Activated CD4-positive, alpha-beta T cell treated with anti-CD3 and anti-CD28 coated beads for 1 hour (primary cell): ENCODE measurements around the gene CD300A.

Source experiments
- DNase-seq: peaks from one replicate; pipeline ENCODE4 v3.0.0-alpha.2; 2020

Gene CD300A

DNA sequence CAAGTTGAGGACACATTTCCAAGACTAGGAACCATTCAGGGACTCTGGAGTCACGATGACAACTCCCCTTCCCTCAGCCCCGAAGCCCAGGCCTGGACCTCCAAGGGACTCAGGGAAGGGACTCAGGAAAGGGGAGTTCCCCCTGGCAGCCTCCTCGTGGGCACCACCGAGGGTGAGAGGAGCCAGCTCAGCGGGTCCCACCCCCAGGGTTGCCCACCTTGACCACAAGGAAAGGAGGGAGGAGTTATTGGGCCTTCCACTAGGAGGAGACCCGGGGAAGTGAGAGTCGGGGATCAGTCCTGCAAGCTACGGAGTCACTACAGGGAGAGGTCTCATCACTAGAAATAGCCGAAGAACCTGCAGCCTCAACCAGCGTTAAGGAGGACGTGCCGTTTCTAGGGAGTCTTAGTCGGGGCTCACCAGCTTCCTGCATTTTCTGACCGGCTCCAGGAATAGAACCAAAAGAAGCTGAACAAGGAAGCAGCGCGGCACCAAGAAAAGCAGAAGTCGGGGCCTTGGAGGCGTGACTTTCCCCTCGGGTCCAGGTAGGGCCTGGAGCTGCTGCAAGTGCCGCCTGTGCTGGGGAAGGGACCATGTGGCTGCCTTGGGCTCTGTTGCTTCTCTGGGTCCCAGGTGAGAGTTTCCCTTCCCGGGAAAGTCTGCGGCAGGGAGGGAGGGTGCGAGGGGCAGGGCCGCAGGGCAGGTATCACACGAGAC lies at the start of gene CD300A:
CD300A (plus strand) TSS at position 524 of the 717 bp plus-strand sequence; CDS start at position 594, 70 bp downstream.
- DNase-seq, result no peak

DNA sequence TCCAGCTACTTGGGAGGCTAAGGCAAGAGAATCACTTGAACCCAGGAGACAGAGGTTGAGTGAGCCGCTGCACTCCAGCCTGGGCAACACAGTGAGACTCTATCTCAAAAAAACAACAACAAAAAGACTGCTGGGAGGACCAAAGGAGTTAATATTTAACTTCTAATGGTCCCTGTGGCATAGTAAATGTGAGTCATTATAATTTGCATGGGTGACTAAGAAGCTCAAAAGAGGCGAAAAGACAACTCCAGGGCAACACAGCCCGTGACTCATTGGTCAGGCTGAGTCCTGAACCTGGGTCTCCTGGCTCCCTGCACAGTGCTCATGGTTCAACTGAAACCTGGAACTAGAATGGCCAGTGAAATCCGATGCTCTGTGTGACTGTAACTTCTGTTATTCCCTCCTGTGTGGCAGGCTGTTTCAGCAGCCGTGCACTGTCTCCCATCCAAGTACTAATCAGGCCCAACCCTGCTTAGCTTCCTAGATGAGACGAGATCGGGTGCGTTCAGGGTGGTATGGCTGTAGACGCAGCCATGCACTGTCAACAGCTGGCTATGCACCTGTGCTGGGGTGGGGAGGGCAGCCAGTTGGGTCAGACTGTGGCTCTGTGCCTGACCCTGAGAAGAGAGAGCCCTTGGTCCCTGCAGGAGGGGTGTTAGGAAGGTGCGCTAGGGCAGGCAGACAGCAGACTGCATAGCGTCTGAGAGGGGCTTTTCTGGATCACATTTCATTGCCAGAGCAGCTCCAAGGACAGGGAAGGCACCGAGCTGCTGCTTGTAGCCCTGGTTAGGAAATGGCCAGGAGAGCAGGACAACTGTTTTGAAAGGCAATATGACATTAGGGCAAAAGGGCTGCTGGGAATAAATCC lies 49.0 kb upstream of the CD300A start:
- DNase-seq, result no peak

DNA sequence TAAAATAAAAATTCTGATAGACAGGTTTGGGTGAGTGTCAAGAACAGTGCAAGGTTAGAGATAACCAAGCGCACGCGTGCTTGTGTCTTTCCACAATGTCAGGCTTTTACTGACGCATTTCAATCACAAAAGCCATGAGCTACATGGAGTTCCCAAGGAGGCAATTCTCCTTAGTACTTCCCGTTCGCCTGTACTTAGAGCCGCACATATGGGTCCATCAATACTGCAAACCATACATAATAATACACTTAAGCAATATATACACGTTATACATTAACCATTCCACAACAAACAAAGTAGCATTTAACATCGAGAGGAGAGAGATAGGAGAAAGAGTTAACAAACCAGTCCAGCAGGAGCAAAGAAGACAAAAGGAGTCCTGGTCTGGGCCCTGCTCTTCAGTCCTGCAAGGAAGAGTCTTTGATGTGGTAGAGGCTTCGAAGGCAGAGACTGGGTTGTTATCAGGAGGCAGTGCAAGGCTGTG lies 46.5 kb upstream of the CD300A start:
- no peak for DNase-seq

DNA sequence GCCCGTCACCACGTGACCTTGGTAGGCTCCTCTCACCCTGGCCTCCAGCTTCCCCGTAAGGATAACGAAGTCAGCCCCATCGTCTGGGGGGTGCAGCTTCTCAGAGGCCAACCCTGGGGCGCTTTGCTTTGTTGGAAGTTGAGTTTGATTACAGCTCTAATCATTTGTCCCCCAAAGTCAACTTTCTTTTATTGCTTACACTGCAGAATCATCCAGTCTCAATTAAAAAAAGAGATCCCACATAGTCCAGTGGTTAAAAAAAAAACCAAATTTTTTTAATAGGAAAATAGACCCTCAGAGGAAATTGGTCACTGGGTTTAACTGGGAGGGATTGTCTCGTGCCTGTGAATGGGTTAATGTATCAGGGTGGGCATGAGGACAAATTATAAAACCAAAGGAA lies 42.3 kb upstream of the CD300A start:
- no peak for DNase-seq

DNA sequence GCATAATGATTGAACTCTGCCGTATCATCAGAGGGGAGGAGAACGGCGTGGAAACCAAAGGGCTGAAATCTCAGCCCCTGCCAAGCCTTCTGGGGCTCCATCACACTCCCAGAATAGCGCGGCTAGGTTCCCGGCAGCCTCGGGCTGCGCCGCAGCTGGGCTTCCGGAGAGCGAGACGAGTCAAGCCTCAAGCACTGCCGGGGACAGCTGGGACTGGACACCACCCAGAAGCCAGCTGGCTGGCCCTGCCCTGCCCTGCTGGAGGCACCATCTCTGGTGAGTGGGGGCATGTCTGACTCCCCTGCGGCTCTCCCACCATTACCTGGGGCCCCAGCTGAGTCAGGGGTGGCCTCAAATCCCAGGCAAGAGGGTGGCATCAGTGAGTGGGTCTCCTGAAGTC lies 41.8 kb upstream of the CD300A start:
- no peak for DNase-seq

DNA sequence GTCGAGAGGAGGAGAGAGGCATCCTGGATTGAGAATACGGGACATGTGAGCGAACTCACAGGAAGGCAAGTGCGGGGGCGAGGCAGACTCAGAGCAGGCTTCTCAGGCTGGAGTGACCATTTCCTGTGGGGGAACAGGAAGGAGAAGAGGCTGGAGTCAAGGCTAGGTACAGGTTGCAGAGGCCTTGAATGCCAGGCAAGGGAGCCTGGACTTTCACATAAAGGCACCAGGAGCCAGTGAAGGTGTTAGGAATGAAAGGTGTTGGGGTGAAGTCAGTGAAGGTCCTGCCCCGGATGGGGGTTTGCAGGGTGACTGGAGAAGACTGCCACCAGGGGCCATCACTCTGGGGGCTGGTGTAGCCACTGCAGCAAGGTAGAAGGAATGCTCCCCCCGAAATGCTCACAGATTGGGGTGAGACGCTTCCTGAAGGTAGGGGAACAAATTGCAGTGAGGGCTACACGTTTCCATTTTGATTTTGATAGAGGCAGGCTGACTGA lies 39.8 kb upstream of the CD300A start:
- DNase-seq, result no peak

DNA sequence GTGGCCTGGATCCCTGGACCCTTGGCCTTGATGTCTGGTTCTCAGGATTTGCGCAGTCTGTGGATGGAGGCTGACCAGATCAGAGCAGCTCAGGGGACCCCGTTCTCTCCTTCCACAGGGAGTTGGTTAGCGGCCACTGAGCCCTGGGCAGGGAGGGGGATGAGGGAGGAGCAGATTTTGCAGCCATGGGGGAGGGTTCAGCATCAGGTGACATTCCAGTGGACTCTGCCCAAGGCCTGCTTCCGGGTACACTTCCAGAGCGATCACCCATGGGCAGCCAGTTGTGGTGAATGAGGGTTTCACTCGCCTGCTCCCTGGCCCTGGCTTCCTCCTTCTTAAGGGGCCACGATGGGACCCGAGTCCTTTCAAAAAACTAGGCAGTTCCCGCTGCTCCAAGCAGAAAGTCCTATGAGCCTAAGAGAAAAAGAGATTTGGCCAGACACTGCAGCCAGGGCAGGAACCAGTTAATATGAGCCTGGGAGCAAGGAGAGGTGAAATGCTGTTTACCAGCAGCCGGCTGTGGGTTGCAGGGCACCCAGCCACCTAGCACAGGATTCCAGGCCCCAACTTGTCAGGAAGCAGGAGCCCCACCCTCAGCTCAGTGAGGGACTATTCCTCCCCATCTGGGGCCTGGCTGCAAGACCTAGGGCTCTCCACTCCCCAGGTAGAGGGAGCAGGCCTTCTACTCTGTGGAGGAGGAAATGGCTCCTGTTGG lies 39.2 kb upstream of the CD300A start:
- no peak for DNase-seq

DNA sequence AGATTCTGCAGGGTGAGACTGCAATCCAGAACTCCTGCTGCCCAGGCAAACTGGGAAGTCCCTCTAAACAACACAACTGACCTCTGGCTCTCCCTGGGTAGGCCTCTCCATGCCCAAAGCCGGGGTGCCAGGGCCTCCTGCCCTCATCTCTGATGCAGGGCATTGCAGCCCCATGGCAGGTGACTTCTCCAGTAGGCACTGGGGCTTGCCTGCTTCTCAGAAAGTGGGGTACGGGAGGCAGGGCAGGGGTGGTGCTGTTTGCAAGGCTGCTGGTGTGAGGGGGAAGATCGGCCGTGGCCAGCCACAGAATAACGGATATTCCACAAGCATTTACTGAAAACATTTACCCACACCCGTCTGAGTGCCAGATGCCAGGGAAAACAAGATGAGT lies 38.7 kb upstream of the CD300A start:
- no peak for DNase-seq

DNA sequence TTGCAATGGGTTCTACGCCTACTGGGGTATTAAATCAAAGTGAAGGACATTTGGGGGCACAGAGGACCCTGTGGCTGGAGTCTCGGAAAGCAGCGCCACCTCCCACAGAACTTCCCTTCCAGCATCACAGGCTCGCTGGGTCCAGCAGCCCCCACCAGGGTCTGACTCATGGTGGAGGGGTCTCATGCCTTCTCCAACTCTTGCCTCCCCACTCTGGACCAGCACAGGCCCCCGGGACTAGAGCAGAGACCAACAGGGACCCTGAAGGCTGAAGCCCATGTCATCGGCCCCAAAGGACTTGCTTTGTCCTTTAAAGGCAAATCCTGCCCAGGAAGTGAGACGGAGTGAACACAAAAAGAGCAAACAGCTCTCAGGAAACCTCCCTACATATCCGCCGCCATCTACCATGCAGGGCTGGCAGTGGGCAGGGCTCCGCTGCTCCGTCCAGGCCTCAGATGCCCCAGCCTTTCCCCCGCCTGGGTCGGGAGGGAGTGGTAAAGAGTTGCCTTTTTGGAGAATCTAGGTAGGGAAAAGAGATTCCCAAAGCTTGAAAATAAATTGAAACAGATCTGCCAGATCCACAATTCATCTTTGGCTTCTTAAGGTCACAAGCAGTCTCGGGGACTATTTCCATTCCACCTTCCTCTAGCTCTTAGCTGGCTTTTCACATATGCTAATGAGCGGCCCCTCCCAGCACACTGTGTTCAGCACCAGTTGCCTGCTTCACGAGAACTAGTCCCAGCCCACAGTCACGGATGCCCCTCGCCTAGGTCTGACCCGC lies 36.6 kb upstream of the CD300A start:
- DNase-seq, result no peak

DNA sequence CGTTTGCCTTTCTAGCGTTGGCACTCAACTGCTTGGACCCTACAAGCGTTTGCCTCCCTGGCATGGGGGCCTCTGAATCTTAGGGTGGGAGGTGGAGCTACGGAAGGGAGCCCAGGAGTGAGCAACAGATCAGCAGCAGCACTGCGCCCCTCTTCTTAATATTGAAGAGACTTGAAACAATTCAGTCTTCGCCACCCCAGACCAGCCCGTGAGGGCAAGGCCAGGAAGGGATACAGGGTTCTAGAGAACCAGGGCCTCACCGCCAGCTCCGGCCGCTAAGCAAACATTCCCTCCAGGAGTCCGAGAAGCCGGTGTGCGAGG lies 36.1 kb upstream of the CD300A start:
- no peak for DNase-seq

DNA sequence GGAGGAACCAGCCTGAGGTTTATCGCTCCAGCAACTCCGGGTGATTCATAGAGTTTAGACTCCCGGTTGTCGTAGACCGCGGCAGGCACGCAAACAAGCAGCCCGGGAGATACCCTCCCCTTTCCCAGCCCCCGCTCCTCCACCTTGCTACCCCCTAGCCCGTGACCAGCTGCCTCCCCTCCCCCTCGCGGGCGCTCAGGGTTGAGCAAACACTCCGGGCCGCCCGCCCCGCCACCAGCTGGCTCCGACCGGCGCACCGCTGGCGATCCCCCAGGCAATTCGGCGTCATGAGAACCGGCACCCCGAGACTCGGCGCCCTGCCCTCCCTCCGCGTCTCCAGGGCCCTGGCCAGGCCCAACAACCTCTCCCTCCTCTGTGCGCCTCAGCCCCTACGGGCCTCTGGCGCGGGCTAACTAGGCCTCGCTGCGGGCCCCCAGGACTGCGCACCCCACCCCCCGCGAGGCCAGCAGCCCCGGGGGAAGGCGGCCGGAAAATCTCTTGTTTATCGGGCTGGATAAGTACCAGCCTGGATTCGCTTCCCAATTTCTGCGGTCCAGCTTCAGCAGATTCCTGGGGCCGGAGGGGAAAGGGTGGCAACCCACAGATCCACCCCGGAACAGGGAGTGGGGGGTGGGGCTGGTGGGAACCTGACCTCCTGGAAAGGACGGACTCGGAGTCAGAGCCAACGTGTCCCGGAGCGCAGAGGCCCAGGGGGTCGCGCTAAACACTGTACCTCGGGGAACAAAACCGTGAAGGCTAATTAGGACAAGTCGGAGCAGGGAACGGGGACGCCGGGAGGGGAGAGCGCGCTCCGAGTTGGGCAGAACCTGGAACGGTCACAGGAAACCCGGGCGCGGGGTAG lies 35.5 kb upstream of the CD300A start:
- no peak for DNase-seq

DNA sequence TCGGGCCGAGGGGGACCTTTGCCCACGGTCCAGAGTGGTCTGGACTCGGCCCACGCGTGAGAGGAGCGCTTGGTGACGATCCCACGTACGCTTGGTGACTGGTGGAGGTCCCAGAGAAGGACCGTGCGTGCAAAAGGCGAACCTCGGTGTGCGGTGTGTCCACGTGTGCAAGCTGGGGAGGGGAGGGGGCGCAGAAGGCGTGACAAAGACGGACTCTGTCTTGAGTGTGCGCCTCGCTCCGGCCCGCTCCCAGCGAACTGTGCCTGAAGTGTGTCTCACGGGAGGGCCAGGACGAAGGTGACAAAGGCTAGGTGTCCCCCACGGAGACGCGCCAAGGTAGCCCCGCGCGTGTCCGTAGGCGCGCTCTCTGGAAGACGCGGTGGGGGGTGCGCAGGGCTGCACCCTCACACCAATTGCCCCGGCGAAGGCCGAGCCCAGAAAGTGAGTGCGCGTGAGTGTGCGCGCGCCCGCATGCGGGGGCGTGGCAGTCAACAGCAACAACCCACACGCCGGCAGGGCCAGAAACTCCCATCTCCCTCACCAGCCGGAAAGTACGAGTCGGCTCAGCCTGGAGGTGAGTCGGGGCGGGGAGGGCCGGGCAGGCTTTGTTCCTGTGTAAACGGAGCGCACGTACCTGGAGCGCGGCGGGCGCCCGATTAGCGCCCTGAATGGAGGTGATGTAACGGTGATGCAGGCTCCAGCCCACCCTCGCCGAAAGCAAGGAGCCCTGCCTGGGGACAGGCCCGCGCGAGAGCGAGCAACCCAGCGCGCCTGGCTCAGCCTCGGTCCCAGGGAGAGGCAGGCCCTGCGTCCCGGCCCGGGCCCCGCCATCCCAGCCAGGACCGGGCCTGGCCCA lies 34.6 kb upstream of the CD300A start, which contains the start of gene GPRC5C:
GPRC5C (plus strand) TSS at position 521 of the 856 bp plus-strand sequence. CDS start 7,689 bp downstream, outside the sequence.
- DNase-seq, result peak; percentile 28

DNA sequence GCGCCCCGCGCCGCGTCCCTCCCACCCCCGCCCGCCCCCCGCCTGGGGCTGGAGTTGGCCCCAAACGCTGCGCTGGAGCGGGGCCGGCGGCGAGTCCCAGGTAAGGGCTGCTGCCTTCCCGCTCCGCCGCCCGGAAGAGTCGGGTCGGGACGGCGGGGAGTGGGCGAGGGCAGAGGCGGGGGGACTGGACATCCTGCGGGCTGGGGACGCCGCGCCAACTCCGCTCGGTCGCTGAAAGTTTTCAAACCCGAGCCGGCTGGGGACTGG lies 34.1 kb upstream of the CD300A start:
- DNase-seq, result no peak

DNA sequence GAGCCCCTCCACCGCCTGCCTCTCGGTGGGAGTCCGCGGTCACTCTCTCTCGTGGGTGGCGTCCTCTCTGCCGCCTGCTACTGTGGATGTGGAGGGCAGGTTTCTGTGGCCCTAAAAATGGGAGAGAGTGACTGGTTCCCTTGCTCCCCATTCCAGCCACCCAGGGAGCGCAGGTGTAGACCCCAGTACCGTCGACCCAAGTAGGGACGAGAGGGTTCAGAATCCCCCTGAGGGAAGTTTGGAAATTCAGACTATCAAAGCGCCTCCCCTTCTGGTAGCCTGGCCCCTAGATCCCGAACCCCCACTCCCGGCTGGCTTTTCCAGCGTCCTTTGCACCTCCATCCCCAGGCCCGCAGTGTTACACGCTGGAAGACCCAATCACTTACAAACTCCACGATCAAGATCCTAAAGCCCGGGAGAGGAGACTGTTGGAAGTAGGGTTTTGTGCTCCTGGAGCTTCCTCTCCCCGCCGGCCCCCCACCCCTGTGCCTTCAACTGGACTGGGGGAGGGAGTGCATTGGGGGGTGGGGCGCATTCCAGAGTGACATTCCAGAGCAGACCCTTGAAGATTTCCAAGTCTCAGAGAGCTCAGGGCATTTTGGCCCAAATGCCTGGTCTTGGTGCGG lies 33.6 kb upstream of the CD300A start:
- DNase-seq, result no peak

DNA sequence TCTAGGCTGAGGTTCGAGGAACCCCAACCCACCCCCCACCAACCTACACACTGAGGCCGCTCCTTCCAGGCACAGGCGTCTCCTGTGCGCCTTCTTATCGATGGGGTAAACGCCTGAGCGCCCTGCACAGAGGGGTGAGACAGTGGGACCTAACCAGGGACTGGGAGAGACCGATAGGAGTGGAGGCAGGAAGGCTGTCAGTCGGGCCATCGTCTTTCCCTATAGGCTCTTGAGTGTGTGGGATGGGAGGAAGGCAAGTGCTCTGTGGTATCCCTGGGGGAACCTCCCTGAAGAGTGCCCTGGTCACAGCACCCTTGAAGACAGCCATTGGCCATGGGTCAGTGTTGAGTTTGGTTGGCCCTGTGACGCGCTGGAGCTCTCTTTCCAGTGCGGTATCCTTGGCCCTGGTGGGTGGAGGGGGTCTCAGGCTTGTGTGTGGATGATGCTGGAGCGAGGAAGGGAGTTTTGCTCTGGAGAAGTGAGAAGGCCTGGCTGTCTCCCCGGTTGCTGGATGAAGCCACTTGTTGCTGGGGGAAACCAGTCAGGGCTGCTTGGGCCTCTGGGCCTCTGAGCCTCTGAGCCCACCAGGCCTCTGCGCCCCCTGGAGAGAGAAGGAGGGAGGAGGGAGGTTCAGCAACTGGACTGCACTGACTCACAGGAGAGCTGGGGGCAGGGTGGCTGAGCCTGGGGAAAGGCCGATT lies 32.9 kb upstream of the CD300A start:
- no peak for DNase-seq

DNA sequence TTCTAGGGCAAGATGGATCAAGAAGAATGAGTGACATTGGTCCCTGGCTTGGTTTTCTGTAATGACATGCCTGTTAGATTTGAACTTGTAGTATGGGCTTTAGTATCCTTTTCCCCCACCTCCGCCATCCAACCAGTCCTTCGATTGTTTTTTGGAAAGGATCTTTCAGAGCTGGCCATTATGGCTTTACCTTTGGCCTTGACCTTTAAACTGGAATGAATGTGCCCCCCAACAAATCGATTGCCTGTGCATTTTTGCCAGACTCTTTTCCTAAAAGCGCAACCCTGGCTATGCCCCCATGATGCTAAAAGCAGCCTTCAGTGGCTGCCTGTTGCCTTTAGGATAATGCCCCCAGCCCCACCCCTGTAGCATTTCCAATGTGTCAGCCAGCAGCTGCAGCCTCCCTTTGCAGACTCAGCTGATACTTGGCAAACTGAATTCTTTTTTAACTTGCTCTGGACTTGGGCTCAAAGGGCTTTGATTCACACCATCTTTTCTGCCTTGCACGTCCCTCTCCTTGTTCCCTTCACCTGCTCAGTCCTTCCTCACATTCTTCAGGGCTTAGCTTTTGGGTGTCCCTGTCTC lies 30.6 kb upstream of the CD300A start:
- DNase-seq, result no peak

DNA sequence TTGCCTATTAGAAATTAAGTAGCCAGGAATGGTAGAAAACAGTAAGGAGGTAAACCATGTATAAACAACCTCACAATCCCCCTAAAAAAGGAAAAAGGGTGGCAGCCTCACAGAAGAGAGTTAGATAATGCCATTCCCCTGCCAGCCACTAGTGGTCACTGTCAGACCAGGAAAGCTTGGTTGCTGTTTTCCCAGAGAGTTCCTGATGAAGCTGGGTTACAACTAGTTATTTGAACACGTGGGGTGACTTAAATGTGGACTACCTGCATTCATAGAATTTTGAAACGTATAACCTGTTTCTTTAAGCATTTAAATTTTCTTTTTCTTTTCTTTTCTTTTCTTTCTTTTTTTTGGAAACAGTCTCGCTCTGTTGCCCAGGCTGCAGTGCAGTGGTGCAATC lies 28.7 kb upstream of the CD300A start:
- DNase-seq, result no peak

DNA sequence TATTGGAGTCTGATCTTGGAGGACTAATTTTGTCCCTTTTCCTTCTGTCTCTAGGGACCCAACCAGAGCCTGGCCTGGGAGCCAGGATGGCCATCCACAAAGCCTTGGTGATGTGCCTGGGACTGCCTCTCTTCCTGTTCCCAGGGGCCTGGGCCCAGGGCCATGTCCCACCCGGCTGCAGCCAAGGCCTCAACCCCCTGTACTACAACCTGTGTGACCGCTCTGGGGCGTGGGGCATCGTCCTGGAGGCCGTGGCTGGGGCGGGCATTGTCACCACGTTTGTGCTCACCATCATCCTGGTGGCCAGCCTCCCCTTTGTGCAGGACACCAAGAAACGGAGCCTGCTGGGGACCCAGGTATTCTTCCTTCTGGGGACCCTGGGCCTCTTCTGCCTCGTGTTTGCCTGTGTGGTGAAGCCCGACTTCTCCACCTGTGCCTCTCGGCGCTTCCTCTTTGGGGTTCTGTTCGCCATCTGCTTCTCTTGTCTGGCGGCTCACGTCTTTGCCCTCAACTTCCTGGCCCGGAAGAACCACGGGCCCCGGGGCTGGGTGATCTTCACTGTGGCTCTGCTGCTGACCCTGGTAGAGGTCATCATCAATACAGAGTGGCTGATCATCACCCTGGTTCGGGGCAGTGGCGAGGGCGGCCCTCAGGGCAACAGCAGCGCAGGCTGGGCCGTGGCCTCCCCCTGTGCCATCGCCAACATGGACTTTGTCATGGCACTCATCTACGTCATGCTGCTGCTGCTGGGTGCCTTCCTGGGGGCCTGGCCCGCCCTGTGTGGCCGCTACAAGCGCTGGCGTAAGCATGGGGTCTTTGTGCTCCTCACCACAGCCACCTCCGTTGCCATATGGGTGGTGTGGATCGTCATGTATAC lies 26.5 kb upstream of the CD300A start:
- no peak for DNase-seq
